HG03159 (cell line): ENCODE results near the gene DCAF10.
"Not testable (repeated sequence)": the region's sequence is repeated elsewhere in the genome, so short reads cannot be mapped to it uniquely, and the experiment has no call there.

Experiments used
- ATAC-seq: cut with Tn5 transposase; IDR thresholded peaks from one replicate; pipeline ENCODE4 v1.9.1; 2021; ENCODE audit warnings: mild to moderate bottlenecking, moderate library complexity; ENCODE audit not compliant: unreplicated experiment

The DCAF10 gene

DNA sequence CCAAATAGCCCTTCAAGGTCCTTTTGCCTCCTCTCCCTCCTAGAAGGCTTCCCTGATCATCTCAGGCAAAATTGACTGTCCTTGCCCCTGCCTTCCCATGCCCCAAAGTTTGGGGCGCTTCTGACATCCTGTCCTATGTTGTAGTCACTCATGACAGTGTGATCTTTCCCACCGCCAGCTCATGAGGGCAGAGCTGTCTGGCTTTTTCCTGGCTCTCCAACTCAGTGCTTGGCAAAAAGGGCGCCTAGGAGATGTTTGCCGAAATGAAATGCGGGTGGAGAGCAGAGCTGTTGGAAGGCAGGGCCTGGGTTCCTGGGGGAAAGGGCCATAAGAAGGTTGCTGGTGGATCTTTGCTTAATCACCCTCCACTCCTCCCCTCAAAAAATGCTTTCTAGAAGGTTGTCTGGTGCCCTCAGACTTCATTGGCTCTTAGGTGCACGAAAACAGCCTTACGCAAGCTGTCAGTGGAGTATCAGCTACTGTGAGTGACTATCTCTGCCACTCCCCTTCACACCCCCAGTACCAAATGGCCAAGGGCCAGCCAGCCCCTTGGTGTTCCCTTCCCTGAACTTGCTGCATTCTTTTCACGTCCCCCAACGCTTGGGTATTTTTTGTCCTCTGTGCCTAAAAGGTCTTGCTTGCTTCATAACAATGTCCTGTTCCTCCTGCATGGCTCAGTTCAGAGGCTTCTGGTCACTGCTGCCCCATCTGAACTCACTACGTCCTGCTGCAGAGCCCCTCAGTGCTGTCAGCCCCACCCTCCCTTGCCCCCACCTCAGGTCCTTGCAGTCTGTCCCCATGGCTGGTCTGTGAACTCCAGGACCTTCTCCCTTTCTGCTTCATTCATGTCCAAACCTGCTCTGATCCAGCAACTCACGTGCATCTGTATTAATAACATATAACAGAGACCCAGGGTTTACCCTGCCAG is 106.0 kb downstream of the DCAF10 start:
- no peak for ATAC-seq

DNA sequence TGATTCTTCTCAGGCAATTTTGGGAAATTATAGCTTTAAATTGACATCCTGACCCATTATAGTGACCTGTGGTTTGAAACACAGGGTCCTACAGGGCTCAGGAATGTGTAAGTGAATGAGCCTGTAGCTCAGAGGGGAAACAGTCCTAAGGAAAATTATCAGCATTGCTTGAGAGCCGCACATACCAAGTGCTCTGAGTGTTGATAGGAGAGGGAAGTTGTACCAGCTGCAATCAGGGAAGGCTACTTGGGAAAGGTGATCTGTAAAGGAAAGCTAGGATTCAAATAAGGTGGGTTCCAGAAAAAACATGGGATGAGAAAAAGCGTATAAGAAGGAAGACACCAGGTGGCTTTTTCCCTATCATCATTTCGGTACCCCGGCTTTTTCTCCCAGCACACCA is 107.7 kb downstream of the DCAF10 start:
- ATAC-seq: no peak

DNA sequence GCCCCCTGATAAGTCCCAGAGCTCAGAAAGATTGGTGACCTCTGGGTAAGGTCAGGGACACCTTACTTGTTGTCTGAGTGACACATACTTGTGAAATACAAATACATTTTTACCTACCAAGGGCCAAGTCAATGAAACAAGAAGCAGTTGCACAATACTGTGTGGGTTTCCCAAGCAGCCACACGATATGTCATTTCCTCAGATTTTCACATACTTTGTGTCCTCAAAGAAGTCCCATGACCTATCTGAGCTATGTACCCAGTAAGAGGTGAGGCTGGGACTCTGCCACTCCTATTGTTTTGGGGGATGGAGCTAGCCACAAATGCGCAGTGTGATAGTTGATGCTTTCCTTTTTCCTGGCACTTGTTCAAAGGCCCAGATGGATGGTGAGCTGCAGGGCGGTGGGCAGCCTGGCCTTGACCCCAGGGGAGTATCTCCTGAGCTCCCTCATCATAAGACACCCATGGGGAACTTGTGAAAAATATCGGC is 108.1 kb downstream of the DCAF10 start:
- ATAC-seq: no peak

DNA sequence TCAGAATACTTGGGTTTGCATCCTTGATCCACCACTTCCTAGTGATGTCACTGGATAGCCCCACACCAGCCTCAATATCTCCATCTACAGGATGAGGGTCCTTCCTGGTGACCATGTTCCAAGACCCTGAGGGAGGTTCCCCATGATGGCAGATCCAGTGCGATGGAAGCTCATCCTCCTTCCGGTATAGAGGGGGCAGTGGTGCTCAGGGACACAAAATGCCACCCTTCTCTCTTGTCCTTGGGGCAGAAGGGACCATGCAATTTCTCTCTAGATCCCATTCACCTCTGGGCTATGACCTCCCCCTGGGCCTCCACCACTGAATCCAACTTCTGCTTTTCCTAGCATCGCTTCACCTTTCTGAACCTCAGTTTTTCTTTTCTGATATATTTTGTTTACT is 108.7 kb downstream of the DCAF10 start:
- ATAC-seq: no peak

DNA sequence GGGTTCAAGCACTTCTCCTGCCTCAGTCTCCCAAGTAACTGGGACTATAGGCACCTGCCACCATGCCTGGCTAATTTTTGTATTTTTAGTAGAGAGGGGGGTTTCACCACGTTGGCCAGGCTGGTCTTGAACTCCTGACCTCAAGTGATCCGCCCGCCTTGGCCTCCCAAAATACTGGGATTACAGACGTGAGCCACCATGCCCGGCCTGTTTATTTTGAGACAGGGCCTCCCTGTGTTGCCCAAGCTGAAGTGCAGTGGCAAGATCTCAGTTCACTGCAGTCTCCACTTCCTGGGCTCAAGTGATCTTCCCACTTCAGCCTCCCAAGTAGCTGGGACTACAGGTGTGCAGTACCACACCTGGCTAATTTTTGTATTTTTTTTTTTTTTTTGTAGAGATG is 109.2 kb downstream of the DCAF10 start:
- not testable (repeated sequence) for ATAC-seq

DNA sequence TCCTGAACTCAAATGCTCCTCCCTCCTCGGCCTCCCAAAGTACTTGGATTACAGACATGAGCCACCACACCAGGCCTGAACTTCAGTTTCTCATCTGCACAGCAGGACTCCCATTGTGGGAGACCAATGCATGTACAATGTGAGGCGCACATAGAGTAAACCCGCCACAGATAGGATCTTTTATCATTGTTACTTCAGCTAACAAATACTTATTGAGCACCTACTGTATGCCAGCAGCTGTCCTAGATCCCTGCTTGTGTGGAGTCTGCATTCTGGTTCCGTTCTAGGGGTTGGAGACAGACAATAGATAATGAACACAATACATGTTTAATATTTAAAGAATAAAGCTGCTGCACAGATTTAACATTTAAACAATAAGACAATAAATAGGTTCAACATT is 109.7 kb downstream of the DCAF10 start:
- ATAC-seq: no peak

DNA sequence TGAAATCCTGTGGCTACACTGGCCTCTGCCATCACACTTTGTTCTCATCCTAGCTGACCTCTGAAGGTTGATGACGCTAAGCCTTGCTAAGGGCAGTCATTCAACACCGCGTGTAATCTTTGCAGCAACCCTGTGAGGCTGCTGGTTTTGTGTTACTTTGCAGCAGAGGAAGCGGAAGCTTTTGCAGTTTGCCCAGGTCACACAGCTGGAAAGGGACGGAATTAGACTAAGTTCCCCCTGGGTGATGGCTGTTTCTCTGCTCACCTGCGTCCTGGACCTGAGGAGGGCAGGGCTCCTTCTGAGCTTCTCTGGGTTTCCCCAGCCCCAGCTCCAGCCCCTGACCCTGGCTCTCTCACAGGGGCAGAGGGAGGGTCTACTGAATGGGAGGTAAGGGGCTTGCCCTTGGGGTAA is 110.7 kb downstream of the DCAF10 start:
- no peak for ATAC-seq

DNA sequence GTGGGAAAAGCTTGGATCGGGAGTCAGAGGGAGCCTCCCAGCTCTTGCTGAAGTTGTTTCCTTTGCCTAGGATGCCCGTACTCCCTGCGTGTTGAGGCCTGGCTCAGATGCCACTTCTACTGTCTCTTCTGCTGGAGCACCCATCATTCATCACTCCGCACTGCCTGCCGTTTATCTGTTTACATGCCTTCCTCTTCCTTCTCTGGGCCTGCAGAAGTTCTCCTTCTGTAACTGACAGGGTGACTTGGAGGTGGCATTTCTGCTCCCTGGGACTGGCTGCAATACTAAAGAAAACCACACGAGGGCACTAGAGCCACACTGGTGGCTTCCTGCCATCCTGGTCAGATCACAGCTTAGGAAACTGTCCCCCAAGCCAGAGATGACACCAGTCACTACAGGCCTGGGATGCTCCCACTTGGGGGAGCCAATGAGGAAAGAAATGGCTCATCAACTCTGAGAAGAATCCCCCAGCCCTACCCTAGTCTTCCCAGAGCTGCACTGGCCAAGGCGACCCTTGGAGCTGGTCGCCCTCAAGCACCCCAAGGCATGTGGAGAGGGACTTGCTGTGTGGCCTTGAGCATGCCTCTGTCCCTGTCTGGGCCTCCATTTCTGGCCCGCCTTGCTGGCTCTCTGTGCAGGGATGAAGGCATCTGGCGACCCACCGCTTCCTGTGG is 113.0 kb downstream of the DCAF10 start:
- ATAC-seq: no peak

DNA sequence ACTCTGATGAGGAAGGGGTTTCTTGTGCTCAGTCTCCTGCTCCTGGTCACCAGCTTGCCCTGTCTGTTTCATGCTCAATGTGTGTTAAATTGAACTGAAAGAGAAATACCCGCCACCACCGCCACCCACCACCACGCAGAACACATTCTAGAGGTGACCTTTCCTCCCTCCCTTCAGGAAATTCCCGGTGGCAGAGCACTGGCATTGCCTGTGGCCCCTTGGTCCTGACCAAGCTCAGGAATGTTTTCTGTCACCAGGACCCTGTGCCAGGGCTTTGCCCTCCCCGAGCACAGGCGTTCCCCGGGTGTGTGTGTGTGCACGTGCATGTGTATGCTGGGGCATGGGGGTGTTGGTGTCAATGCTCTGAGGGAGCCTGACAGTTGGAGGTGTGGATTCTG is 113.6 kb downstream of the DCAF10 start:
- no peak for ATAC-seq

DNA sequence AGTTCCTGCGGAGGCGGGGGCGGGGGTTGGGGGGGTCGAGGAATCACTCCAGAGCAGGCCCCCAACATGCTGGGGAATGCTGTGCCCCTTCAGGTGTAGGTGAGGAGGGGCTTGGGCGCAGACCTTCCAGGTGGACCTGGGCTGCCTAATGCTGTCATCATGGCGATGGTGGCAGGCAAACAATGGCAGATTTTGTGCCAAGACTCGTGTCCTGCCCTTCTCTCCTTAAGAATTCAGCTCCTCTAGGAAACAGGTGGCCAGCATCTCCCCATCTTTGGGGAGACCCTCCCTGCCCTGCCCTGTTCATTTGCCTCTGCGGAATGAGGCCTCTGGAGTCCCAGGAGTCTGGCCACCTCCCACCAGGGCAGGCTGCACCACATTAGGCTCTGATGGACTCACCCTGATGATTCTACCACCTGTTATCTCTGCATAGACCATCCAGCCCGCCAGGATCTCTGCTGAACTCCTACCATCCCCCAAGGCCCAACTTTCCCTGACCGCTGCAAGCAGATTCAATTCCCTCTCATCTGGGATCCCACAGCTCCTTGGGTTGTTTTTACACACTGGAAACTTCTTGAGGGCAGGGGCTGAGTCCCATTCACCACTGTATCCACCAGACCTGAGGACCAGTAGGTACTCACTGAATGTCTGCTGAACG is 114.2 kb downstream of the DCAF10 start:
- ATAC-seq: no peak

DNA sequence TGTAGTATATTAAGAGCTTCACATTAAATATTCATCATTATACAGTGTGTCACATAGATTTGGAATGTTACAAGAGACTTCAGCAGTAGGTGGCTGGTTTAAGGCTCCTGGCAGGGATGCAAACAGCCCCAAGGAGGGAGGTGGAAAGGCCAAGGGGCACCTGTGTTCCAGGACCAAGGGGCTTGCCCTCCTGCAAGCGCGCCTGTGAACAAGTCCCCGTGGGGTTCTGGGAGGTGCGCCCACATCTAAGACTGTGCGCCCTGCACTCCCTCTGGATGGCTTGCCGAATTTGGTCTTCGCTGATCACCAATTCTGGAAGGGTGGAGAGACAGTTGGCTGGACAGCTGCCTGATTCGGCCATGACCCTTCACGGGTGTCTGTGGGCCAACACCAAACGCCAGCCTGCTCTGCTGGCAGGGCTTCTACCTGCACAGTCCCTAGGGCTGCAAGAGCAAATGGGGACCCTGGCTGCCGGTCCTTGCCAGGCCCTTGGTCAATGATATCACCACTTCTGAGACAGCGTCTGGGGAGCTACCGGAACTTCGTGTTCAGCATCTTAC is 115.4 kb downstream of the DCAF10 start:
- ATAC-seq: no peak

DNA sequence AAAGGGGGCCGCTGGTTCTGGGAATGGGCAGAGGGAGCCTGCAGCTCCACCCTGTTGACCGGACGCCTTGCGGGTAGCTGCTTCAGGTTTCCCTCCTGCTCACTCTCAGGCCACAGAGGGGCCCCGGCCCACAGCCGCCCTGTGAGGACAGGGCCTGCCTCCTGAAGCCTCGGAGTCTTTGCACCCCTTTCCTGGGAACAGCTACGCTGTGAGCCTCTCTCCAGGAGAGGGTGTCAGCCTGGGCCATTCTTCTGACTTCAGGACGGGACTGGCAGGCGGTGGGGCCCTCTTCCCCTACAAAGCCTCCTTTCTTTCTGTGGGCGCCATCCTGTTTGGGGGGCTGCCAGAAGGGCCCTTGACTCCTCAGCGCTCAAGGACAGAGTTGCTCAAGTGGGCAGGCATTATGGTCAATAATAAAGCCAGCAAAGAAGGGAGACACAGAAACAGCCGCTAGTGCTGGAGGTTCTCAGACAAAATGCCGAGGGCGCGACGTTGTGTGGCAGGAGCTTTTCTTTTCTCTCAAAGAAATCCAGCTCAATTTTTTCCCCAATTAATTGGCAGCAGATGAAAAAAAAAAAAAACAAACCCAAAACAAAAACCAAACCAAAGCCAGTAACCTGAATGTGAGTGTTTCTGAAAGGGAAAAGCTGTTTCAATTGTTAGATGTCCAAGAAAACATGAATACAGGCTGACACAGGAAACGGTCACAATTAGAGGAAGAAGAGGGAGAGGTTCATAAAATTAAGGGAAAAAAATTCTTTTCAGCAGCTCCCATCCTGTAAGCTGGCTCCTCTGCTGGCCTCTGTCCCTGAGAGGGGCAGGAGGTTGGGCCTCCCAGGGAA is 116.1 kb downstream of the DCAF10 start:
- no peak for ATAC-seq
